Ishikawa (cell line): ENCODE results near the gene ANKFN1.

ENCODE experiments used
- EP300 ChIP-seq: IDR thresholded peaks from 2 replicates; pipeline ENCODE4 v1.6.1; 2012; ENCODE audit warnings: borderline replicate concordance
- FOXM1 ChIP-seq: IDR thresholded peaks from 2 replicates; pipeline ENCODE4 v1.6.1; 2012; ENCODE audit warnings: low read depth, borderline replicate concordance
- NFIC ChIP-seq: IDR thresholded peaks from 2 replicates; pipeline ENCODE4 v1.6.1; 2012
- RAD21 ChIP-seq: IDR thresholded peaks from 2 replicates; pipeline ENCODE4 v1.6.1; 2012; ENCODE audit warnings: low read depth
- REST ChIP-seq: IDR thresholded peaks from 2 replicates; pipeline ENCODE4 v1.6.1; 2012; ENCODE audit warnings: low read depth, mild to moderate bottlenecking
- TAF1 ChIP-seq: IDR thresholded peaks from 2 replicates; pipeline ENCODE4 v1.6.1; 2012; ENCODE audit warnings: low read depth, mild to moderate bottlenecking
- ZBTB7A ChIP-seq: IDR thresholded peaks from 2 replicates; pipeline ENCODE4 v1.6.1; 2012; ENCODE audit warnings: low read depth

- TF ChIP-seq NFIC, result no peak
- no peak for TF ChIP-seq FOXM1
- no peak for TF ChIP-seq EP300
- TF ChIP-seq REST, result no peak
- no peak for TF ChIP-seq TAF1
- TF ChIP-seq ZBTB7A, result no peak
- no peak for TF ChIP-seq RAD21
Observed at GRCh38 chr17:56436142-56436541, 282.9 kb downstream of the ANKFN1 start.
